HG03442 (cell line): Measurements from ENCODE around the gene CNOT2.
A peak's percentile ranks its signal among the peaks of the same experiment; 100 is the strongest.

Experiments
- ATAC-seq: cut with Tn5 transposase; IDR thresholded peaks from one replicate; pipeline ENCODE4 v1.9.1; 2021; ENCODE audit warnings: mild to moderate bottlenecking, moderate library complexity; ENCODE audit not compliant: unreplicated experiment

CNOT2 gene

DNA sequence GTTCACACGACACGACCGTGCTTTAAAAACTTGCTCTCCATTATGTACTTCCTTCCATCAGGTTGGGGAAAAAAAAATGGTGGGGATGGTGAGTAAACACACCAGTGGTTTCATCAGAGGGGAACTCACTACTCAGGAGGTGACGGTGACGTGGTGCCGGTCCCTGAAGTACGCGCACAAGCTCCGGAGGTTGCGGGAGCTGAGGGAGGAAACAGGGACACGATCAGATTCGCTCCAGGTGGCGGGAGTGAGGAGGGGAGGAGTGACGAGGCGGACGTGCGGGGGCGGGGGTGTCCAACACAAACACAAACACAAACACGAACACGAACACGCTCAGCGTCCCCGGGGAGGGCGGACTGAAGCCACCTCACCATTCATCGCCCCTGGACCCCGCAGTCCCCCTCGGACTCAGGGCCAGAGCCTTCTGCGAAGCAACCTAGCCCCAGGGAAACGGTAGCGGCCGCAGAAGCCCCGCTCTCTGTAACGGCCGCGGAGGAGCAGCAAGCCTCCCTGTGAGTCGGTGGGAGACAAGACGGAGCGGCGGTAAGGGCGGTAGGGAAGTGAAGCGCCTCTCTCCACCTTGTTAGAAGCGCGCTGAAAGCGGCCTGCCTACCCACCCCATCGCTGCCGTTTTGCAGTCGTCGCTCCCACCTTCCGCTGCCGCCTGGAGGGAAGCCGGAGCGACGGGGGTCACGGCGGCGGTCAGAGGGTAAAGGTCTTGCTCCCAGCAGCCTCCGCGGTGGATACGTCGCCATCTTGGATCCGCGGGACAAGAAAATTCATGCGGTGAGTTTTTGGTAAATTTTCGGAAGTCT, at the start of gene CNOT2:
TSS of gene CNOT2 (plus strand) at position 739 of the 815 bp plus-strand sequence. CDS start 34,794 bp downstream, outside the sequence.
- peak; percentile 64 for ATAC-seq

GRCh38 chr12:70194076-70194475, 49.2 kb upstream of the CNOT2 start:
- ATAC-seq: no peak

- ATAC-seq: no peak
These were observed 46.4 kb upstream of the CNOT2 start for GRCh38 chr12:70196811-70197281.

DNA sequence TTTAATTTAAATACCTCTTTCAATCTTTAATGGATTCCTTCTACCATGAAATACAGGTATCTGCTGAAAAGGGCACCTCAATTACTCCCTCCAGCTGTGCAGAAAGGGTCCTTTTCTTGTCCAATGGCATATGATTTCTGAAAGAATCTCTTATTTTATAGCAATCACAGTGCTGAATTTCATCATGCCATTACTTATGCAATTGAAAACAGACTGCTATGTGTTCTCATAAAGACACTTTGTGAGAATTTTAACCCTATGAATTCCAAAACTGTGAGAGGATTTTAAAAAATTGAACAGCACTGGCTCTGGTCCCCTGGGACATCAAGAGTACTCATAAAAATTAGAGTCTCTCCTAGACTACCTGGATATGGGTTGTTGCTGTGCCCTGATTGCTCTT, 45.9 kb upstream of the CNOT2 start:
- no peak for ATAC-seq

GRCh38 chr12:70213707-70214106, 29.5 kb upstream of the CNOT2 start:
- no peak for ATAC-seq

GRCh38 chr12:70214972-70215617, 28.1 kb upstream of the CNOT2 start:
- ATAC-seq: no peak

- no peak for ATAC-seq
These were observed 25.8 kb upstream of the CNOT2 start for GRCh38 chr12:70217416-70217815.

GRCh38 chr12:70221626-70222025, 21.6 kb upstream of the CNOT2 start:
- no peak for ATAC-seq

DNA sequence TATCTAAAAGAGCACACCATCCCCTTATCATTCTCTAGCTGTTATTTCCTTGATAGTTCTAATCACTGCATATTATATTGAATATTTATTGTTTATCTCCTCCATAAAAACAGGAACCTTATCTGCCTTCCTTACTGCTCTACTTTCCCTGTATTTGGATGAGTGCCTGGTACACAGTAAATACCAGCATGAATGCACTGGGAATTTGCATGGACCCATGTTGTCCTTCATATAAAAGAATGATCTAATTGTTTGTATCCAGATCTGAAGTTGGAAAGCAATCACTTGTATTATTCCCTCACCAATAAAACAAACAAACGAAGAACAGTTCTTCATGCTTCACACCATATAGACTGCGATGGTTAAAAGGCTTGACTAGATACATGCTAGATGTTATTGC, 15.3 kb upstream of the CNOT2 start:
- no peak for ATAC-seq

DNA sequence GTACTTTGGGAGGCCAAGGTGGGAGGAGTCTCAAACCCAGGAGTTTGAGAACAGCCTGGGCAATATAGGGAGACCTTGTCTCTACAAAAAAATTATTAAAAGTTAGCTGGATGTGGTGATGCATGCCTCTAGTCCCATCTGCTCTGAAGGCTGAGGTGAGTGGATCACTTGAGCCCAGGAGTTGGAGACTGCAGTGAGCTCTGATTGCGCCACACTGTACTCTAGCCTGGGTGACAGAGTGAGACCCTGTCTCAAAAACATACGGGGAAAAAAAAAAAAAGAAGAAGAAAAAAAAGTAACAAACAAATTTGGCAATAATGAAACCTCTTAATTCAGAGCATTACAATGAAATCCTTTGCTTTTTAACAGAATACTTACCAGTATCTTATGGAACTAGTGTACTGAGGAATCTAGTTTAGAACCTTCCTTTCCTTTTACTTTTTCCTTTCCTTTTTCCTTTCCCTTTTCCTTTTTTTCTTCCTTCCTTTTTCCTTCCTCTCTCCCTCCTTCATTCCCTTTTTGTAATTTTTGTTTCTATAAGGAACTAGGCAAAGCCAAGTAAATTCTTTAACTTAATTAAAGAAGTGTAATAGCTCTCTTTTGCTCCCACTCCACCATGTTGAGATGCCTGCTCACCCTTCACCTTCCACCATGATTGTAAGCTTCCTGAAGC, 12.2 kb upstream of the CNOT2 start:
- ATAC-seq: no peak

DNA sequence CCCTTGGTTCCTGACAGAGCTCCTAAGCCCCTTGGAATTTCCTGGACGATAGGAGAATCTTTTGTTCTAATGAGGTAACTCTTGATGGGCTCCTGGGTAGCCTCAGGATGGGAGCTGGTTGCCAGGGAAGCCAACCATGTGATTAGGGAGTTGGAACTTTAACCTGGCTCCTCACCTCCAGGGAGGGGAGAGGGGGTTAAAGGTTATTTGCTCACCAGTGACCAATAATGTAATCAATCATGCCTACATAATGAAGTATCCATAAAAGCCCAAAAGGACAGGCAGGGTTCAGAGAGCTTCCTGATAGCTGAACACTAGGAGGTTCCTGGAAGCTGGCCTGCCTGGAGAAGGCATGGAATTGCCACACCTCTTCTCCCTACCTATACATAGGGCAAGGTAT, 6.2 kb upstream of the CNOT2 start:
- ATAC-seq: no peak

DNA sequence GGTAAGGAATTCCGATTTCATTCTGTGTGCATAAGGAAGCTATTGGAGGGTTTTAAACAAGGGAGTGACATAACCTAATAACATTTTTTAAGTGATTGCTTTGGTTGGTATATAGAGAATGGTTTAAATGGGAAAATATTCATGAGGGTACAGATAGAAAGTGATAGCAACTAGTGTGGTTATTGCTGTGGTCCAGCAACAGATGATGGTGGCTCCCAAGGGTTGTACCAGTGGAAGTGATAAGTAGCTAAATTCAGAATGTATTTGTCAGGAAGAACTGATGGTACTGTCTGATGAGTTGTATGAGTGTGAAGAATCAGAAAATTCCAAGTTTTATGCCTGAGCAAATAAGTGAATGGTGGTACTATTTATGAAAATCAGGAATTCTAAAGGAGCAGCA, 2.6 kb upstream of the CNOT2 start:
- ATAC-seq: no peak

- no peak for ATAC-seq
These were observed 1.4 kb upstream of the CNOT2 start for GRCh38 chr12:70241845-70242244.

- peak; percentile 43 for ATAC-seq
These were observed 508 bp downstream of the CNOT2 start for GRCh38 chr12:70243510-70244371.

DNA sequence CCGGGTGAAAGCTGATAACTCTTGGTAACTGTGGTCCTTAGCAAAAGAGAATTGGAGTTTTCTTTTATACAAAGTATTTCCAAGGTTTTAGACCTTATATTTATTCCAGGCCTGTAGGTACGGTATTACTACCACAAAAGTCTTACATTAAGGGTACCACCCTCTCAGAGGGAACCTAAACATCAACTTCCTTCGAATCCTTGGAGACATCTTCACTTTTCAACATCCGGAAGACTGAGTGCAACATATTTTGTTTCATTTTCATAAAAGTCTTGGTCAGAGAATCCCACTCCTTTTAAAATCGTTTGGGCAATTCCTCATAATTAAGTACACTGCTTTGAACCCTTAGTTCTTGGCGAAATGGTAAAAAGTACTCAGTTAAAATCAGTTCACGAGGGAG, 1.2 kb downstream of the CNOT2 start:
- no peak for ATAC-seq

GRCh38 chr12:70245458-70245857, 2.2 kb downstream of the CNOT2 start:
- no peak for ATAC-seq

DNA sequence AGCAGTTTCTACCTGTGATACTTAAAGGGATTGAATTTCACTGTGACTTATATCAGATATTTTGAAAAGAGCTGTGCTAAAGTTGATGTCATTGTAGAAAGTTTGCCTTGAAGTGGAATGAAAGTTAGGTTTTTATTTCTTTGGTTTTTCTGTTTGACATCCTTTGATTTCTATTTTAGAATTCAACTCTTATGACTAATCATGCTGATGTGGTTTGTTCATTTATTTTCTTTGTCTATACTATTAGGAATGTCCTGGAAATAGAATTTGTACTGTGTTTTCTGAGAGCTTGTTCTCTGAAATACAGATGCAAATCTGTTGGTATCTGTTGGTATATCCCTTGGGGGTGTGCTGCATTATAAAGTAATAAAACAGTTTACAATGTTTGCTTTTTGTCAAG, 3.3 kb downstream of the CNOT2 start:
- no peak for ATAC-seq

DNA sequence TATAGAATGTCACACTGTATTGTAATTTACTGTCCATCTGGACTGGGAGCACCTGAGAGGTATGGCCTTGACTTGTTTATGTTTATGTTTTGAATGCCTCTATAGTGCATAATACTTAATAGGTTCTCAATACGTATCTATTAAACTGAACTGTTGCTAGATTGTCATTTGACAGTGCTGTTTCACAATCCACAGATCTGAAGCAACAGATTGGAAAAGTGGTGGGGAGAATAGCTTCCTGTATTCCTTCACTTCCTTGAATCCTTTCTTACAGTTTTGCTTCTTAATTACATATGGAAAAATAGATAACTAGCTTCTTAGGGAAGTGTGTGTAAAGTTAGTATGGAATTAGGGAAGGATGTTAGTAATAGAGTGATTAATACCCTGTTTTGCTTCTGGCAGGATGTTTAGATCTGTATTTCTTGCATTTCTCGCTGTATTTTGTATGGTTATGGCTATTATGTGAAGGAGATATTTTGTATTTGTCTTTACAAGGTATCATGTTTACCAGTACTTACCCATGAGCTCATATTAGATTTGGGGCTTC, 4.5 kb downstream of the CNOT2 start:
- ATAC-seq: no peak

GRCh38 chr12:70248876-70249275, 5.6 kb downstream of the CNOT2 start:
- ATAC-seq: no peak

GRCh38 chr12:70249903-70250302, 6.7 kb downstream of the CNOT2 start:
- ATAC-seq: no peak

GRCh38 chr12:70251226-70251625, 8.0 kb downstream of the CNOT2 start:
- ATAC-seq: no peak
